ENCODE data around the gene NACAD.

The NACAD gene

DNA sequence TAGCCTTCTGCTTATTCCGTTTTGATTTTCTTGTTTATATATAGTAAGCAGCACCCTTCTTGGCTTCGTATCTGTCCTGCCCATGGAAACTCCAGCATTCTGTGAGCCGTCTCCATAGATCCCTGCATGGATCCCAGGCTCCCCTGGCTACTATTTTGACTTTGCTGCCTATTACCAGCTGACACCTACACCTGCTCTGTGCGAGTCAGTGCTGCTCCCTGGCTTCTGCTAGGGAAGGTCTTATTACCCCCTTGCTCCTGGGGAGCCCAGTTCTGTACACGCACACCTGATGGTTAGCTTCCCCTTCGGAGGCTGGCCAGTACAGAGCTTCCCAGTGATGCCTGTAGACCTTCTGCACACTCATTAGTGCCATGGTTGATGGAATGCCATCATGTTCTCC lies 35.4 kb downstream of the NACAD start:
- Histone ChIP-seq H3K9me3 (ENCODE audit: control insufficient read depth, insufficient read depth, low read length) (no peaks in the 10 kb centered on the region), H3K4me1 (ENCODE audit: control insufficient read depth, insufficient read depth, low read length) (no peaks in the 10 kb centered on the region), H3K4me3 (ENCODE audit: low read length) (no peak overlapping the region), H3K36me3 (ENCODE audit: control insufficient read depth, insufficient read depth, low read length) (no peaks in the 10 kb centered on the region), H3K27me3 (ENCODE audit: control insufficient read depth, insufficient read depth, low read length) (no peaks in the 10 kb centered on the region), H3K27ac (ENCODE audit: low read length) (no peak overlapping the region)
- no peak for DNase-seq (ENCODE audit: low read depth, low spot score)
- WGBS (ENCODE audit: insufficient coverage, insufficient read length): no CpG with 5 or more reads among the region's 6 CpGs

DNA sequence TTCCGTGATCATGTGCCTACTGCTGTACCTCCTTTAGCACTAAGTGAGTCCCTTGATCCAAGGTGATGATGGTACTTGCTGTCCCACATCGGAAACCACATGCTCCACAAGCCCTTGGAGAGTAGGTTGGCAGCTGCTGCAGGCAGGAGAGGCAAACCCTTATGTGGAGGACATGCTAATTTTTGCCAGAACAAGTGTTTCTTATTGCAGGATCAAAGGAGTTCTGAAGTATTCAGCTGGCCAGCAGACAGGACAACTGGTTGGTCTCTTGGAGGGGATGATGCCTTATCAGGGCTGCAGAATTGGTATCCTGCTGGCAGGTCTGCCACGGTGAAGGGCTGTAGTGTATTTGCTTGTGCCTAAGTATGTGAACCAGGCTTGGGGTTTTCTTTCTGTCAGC lies 36.8 kb downstream of the NACAD start:
- WGBS (ENCODE audit: insufficient coverage, insufficient read length): no CpG with 5 or more reads among the region's 3 CpGs
- no peaks in the 10 kb centered on the region for H3K27me3 ChIP-seq (ENCODE audit: control insufficient read depth, insufficient read depth, low read length)
- no peaks in the 10 kb centered on the region for H3K4me1 ChIP-seq (ENCODE audit: control insufficient read depth, insufficient read depth, low read length)
- H3K27ac ChIP-seq (ENCODE audit: low read length): no peak overlapping the region
- H3K4me3 ChIP-seq (ENCODE audit: low read length): no peak overlapping the region
- H3K36me3 ChIP-seq (ENCODE audit: control insufficient read depth, insufficient read depth, low read length): no peaks in the 10 kb centered on the region
- DNase-seq (ENCODE audit: low read depth, low spot score): no peak
- H3K9me3 ChIP-seq (ENCODE audit: control insufficient read depth, insufficient read depth, low read length): no peaks in the 10 kb centered on the region

DNA sequence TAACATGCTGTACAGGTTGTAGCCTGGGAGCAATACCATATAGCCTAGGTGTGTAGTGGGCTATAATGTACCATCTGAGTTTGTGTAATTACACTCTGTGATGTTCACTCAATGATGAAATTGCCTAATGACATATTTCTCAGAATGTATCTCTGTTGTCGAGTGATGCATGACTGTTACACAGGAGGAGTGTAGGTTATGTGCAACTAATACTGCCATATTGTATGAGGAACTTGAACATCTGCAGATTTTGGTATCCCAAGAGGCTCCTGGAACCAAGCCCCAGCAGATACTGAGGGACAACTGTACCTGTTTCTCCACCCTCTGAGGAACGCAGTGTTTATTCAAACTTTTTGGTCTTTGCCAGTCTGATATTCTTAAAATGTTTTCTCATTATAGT lies 38.6 kb downstream of the NACAD start:
- H3K27me3 ChIP-seq (ENCODE audit: control insufficient read depth, insufficient read depth, low read length): no peaks in the 10 kb centered on the region
- no peaks in the 10 kb centered on the region for H3K36me3 ChIP-seq (ENCODE audit: control insufficient read depth, insufficient read depth, low read length)
- WGBS (ENCODE audit: insufficient coverage, insufficient read length): no CpG with 5 or more reads among the region's 2 CpGs
- no peaks in the 10 kb centered on the region for H3K4me1 ChIP-seq (ENCODE audit: control insufficient read depth, insufficient read depth, low read length)
- no peak overlapping the region for H3K27ac ChIP-seq (ENCODE audit: low read length)
- no peak for DNase-seq (ENCODE audit: low read depth, low spot score)
- no peaks in the 10 kb centered on the region for H3K9me3 ChIP-seq (ENCODE audit: control insufficient read depth, insufficient read depth, low read length)
- no peak overlapping the region for H3K4me3 ChIP-seq (ENCODE audit: low read length)

DNA sequence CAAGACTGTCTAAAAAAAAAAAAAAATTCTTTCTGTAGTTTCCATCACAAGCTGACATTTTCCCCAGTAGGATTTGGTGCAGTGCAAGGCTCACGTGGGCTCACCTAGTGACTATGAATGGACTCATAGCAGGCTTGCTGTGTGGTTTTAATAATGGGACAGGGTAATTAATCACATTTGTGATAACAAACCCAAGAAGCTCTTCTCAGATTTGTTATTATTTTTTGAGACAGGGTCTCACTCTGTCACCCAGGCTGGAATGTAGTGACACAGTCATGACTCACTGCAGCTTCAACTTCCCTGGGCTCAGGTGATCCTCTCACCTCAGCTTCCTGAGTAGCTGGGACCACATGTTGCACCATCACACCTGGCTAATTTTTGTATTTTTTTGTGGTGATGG lies 40.0 kb downstream of the NACAD start:
- no CpG with 5 or more reads among the region's 1 CpG for WGBS (ENCODE audit: insufficient coverage, insufficient read length)
- no peaks in the 10 kb centered on the region for H3K9me3 ChIP-seq (ENCODE audit: control insufficient read depth, insufficient read depth, low read length)
- H3K4me3 ChIP-seq (ENCODE audit: low read length): no peak overlapping the region
- no peak for DNase-seq (ENCODE audit: low read depth, low spot score)
- H3K4me1 ChIP-seq (ENCODE audit: control insufficient read depth, insufficient read depth, low read length): no peaks in the 10 kb centered on the region
- no peaks in the 10 kb centered on the region for H3K36me3 ChIP-seq (ENCODE audit: control insufficient read depth, insufficient read depth, low read length)
- H3K27ac ChIP-seq (ENCODE audit: low read length): no peak overlapping the region
- H3K27me3 ChIP-seq (ENCODE audit: control insufficient read depth, insufficient read depth, low read length): no peaks in the 10 kb centered on the region

DNA sequence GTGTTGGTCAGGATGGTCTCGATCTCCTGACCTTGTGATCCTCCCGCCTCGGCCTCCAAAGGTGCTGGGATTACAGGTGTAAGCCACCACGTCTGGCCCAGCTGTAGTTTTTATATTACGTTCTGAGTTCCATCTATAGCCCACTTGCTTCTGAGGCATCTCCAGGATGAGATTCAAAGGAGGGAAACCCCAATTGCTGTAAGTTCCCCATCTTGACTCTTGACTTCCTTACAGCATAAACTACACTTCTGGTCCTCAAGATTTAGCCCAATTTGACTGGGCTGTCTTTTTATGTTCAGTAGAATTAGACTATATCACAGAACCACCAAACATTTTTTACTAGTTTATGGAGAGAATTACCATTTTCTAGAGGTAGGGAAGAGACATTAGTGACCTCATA lies 44.4 kb downstream of the NACAD start:
- no peaks in the 10 kb centered on the region for H3K27me3 ChIP-seq (ENCODE audit: control insufficient read depth, insufficient read depth, low read length)
- H3K4me1 ChIP-seq (ENCODE audit: control insufficient read depth, insufficient read depth, low read length): no peaks in the 10 kb centered on the region
- no peaks in the 10 kb centered on the region; the same call in 1 of the 2 replicates for H3K36me3 ChIP-seq (ENCODE audit: control insufficient read depth, insufficient read depth, low read length)
- no CpG with 5 or more reads among the region's 5 CpGs for WGBS (ENCODE audit: insufficient coverage, insufficient read length)
- no peak overlapping the region for H3K27ac ChIP-seq (ENCODE audit: low read length)
- H3K4me3 ChIP-seq (ENCODE audit: low read length): no peak overlapping the region
- DNase-seq (ENCODE audit: low read depth, low spot score): no peak
- H3K9me3 ChIP-seq (ENCODE audit: control insufficient read depth, insufficient read depth, low read length): no peaks in the 10 kb centered on the region

DNA sequence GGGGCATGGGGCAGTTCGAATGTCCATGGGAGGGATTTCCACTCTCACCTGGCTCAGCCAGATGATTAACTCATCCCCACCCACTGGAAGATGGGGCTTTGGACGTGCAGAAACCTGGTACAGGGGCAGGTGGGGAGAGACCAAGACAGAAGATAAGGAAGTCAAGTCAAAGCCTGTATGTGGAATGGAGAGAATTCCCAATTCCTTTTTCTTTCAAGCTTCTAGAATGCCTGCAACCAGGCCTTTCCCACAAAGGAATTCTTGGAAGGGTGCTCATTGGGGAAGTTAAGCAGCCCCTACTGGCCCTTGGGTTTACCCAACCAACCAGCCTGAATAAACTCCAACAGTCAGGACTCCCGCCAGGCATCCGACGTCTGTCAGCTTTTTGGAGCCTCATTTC lies 49.7 kb downstream of the NACAD start:
- no peak overlapping the region for H3K27ac ChIP-seq (ENCODE audit: low read length)
- no peak overlapping the region for H3K4me3 ChIP-seq (ENCODE audit: low read length)
- DNase-seq (ENCODE audit: low read depth, low spot score): no peak
- H3K4me1 ChIP-seq (ENCODE audit: control insufficient read depth, insufficient read depth, low read length): no peaks in the 10 kb centered on the region
- no peaks in the 10 kb centered on the region for H3K9me3 ChIP-seq (ENCODE audit: control insufficient read depth, insufficient read depth, low read length)
- no CpG with 5 or more reads among the region's 5 CpGs for WGBS (ENCODE audit: insufficient coverage, insufficient read length)
- peaks cover 3% of the 10 kb centered on the region; the same call in 1 of the 2 replicates for H3K36me3 ChIP-seq (ENCODE audit: control insufficient read depth, insufficient read depth, low read length)
- no peaks in the 10 kb centered on the region for H3K27me3 ChIP-seq (ENCODE audit: control insufficient read depth, insufficient read depth, low read length)

DNA sequence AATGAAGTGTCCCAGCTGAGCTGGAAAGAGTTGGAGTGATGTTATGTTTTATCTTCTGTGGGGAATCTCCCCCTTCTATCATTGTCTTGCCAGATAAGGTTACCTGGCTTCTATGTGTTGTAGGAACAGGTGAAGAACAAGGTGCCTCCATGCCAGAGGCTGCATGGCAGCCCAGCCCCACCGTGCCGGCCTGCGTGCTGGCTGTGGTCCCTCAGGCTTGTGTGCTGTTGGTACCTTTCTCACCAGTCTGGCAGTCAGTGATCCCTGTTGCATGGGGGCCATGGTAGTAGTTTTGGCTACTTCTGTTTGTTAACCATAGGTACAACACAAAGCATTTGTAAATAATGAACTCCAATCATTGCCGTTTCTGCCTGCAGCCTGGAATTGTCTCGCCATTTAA lies 50.9 kb downstream of the NACAD start:
- H3K36me3 ChIP-seq (ENCODE audit: control insufficient read depth, insufficient read depth, low read length): peaks cover 3% of the 10 kb centered on the region; the same call in 1 of the 2 replicates
- no peak for DNase-seq (ENCODE audit: low read depth, low spot score)
- no peak overlapping the region for H3K27ac ChIP-seq (ENCODE audit: low read length)
- H3K4me1 ChIP-seq (ENCODE audit: control insufficient read depth, insufficient read depth, low read length): no peaks in the 10 kb centered on the region
- WGBS (ENCODE audit: insufficient coverage, insufficient read length): no CpG with 5 or more reads among the region's 5 CpGs
- H3K9me3 ChIP-seq (ENCODE audit: control insufficient read depth, insufficient read depth, low read length): no peaks in the 10 kb centered on the region
- H3K27me3 ChIP-seq (ENCODE audit: control insufficient read depth, insufficient read depth, low read length): no peaks in the 10 kb centered on the region
- H3K4me3 ChIP-seq (ENCODE audit: low read length): no peak overlapping the region

DNA sequence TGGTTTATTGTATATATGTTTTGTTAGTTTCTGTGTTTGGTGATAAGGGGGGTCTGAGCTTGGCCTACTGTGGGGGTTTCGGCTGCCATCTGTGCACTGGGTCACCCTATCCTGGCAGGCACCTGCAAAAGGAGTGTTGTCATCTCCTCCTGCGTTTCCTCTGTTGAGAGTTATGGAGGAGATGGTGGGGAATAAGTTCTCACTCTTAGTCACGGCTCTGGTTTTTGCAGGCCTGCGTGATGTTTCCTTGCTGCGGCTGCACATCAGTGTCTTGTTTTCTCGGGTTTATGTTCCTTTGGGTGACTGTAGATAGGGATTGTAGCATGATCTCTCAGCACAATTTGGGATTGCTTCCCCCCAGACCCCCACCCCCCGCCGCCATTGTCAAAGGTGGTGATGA lies 52.0 kb downstream of the NACAD start:
- peaks cover 3% of the 10 kb centered on the region; the same call in 1 of the 2 replicates for H3K36me3 ChIP-seq (ENCODE audit: control insufficient read depth, insufficient read depth, low read length)
- no CpG with 5 or more reads among the region's 8 CpGs for WGBS (ENCODE audit: insufficient coverage, insufficient read length)
- no peak overlapping the region for H3K27ac ChIP-seq (ENCODE audit: low read length)
- DNase-seq (ENCODE audit: low read depth, low spot score): no peak
- no peaks in the 10 kb centered on the region for H3K27me3 ChIP-seq (ENCODE audit: control insufficient read depth, insufficient read depth, low read length)
- H3K4me1 ChIP-seq (ENCODE audit: control insufficient read depth, insufficient read depth, low read length): peaks cover under 1% of the 10 kb centered on the region; the same call in 1 of the 2 replicates
- no peaks in the 10 kb centered on the region for H3K9me3 ChIP-seq (ENCODE audit: control insufficient read depth, insufficient read depth, low read length)
- no peak overlapping the region for H3K4me3 ChIP-seq (ENCODE audit: low read length)

DNA sequence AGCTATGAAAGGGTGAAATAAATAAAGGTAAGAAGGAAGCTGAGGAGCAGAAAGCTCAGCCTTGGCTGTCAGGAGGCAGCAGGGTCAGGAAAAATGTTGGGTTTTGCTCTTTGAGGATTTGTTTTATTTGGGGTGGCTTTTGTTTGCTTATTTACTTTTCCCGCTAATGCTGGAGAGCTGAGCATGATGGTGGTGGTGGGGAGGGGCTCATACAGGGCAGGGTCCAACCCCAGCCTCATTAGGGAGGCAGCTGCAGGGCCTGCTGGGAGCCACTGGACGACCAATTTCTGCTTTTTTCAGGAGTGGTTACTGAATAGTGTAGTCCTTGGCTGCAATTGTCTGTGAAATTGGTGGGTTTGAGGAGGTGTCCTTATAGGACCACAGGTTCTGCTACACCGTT lies 52.5 kb downstream of the NACAD start:
- H3K4me3 ChIP-seq (ENCODE audit: low read length): no peak overlapping the region
- H3K27ac ChIP-seq (ENCODE audit: low read length): no peak overlapping the region
- H3K9me3 ChIP-seq (ENCODE audit: control insufficient read depth, insufficient read depth, low read length): no peaks in the 10 kb centered on the region
- H3K27me3 ChIP-seq (ENCODE audit: control insufficient read depth, insufficient read depth, low read length): no peaks in the 10 kb centered on the region
- DNase-seq (ENCODE audit: low read depth, low spot score): no peak
- H3K36me3 ChIP-seq (ENCODE audit: control insufficient read depth, insufficient read depth, low read length): peaks cover 3% of the 10 kb centered on the region; the same call in 1 of the 2 replicates
- WGBS (ENCODE audit: insufficient coverage, insufficient read length): no CpG with 5 or more reads among the region's 3 CpGs
- peaks cover 1% of the 10 kb centered on the region; the same call in 1 of the 2 replicates for H3K4me1 ChIP-seq (ENCODE audit: control insufficient read depth, insufficient read depth, low read length)

DNA sequence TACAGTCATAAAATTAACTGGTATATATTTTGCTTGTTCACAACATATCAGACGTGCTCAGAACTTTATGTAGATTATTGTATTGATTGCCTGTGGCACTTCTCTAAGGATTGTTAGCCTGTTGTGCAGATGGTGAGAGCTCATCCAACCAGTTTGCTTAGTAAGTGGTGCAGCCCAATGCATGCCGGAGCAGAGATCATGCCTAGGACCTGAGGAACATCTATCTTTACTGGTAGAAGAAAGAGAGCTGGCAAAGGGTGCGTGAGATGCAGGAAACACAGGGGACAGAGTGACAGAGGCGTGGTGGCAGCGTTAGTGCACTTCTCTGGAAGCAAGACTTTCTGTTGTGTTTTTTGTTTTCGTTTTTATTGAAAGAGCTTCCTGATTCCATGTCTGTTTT lies 52.9 kb downstream of the NACAD start:
- WGBS (ENCODE audit: insufficient coverage, insufficient read length): no CpG with 5 or more reads among the region's 6 CpGs
- H3K4me1 ChIP-seq (ENCODE audit: control insufficient read depth, insufficient read depth, low read length): peaks cover 1% of the 10 kb centered on the region; the same call in 1 of the 2 replicates
- peaks cover 3% of the 10 kb centered on the region; the same call in 1 of the 2 replicates for H3K36me3 ChIP-seq (ENCODE audit: control insufficient read depth, insufficient read depth, low read length)
- H3K4me3 ChIP-seq (ENCODE audit: low read length): no peak overlapping the region
- no peak overlapping the region for H3K27ac ChIP-seq (ENCODE audit: low read length)
- H3K9me3 ChIP-seq (ENCODE audit: control insufficient read depth, insufficient read depth, low read length): no peaks in the 10 kb centered on the region
- no peaks in the 10 kb centered on the region for H3K27me3 ChIP-seq (ENCODE audit: control insufficient read depth, insufficient read depth, low read length)
- DNase-seq (ENCODE audit: low read depth, low spot score): no peak

DNA sequence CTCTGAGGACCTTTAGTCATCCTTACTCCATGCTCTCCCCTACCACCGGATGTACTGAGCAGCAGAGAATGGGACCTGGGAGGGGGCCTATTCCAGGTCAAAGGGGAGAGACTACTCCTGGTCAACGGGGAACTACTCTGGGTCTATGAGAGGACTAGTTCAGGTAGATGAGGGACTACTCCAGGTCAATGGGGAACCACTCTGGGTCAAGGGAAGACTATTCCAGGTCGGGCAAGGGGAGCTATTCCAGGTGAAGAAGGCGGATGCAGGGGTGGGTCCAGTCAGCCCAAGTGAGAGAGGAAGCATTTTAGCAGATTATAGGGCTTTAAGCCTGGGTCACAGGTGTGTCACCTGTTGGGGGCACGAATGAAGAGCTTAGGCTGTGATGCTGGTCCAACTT lies 53.4 kb downstream of the NACAD start:
- H3K36me3 ChIP-seq (ENCODE audit: control insufficient read depth, insufficient read depth, low read length): peaks cover 3% of the 10 kb centered on the region; the same call in 1 of the 2 replicates
- WGBS (ENCODE audit: insufficient coverage, insufficient read length): no CpG with 5 or more reads among the region's 5 CpGs
- peaks cover 1% of the 10 kb centered on the region; the same call in 1 of the 2 replicates for H3K4me1 ChIP-seq (ENCODE audit: control insufficient read depth, insufficient read depth, low read length)

More for the DNA sequence above, 53.4 kb downstream of the NACAD start:
- no peak for DNase-seq (ENCODE audit: low read depth, low spot score)
- H3K9me3 ChIP-seq (ENCODE audit: control insufficient read depth, insufficient read depth, low read length): no peaks in the 10 kb centered on the region
- H3K27me3 ChIP-seq (ENCODE audit: control insufficient read depth, insufficient read depth, low read length): no peaks in the 10 kb centered on the region
- H3K27ac ChIP-seq (ENCODE audit: low read length): no peak overlapping the region
- H3K4me3 ChIP-seq (ENCODE audit: low read length): no peak overlapping the region
